ENCODE measurements around the gene SYT6.
"Not testable (repeated sequence)": the region's sequence is repeated elsewhere in the genome, so short reads cannot be mapped to it uniquely, and the experiment has no call there.

Gene SYT6

DNA sequence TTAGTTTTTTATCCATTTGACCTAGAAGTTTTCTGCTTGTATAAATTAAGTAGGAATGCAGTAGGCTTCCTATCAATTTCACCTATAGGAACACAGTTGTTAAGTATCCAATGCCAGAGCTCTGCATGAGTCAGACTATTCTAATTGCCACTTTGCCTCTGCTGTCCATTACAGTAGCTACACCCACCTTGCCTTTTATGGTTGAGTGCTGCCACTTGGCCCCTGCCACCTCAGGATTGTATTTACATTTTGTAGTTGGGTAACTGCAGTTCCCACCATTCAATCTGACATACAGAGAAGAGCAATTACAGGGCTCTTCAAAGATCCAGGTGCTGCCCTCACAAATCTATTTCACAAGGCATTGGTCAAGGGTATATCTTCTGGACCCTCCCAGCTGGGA is 83.9 kb downstream of the SYT6 start:
- not testable (repeated sequence) for DNase-seq (ENCODE audit: low read depth)

DNA sequence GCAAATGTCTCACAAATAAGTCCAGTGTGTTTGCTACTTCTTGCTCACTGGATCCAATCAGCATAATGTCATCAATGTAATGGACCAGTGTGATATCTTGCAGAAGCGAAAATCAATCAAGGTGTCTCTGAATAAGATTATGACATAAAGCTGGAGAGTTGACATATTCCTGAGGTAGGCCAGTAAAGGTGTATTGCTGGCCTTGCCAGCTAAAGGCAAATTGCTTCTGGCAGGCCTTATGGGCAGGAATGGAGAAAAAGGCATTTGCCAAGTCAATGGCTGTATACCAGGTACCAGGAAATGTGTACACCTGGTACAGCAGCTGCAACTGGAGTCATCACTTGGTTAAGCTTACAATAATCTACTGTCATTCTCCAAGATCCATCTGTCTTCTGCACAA is 85.0 kb downstream of the SYT6 start:
- DNase-seq (ENCODE audit: low read depth), result not testable (repeated sequence)

DNA sequence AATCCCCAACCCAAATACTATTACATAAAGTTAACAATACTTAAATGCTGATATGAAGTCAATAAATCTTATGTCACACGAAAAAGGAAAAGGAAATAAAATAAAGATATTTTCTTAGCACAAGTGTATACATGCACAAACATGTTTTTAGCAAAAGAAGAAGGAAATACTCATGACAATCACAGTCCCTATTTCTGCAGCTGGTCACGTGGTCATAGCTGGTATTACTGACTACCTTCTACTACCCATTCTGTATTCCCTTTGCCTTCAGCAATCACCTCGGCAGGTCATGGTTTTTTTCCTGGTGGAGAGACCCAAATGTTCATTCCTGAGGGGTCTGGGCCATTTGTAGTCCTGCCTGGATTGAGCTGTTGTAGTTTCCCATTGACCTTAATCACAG is 88.0 kb downstream of the SYT6 start:
- DNase-seq (ENCODE audit: low read depth), result not testable (repeated sequence)

DNA sequence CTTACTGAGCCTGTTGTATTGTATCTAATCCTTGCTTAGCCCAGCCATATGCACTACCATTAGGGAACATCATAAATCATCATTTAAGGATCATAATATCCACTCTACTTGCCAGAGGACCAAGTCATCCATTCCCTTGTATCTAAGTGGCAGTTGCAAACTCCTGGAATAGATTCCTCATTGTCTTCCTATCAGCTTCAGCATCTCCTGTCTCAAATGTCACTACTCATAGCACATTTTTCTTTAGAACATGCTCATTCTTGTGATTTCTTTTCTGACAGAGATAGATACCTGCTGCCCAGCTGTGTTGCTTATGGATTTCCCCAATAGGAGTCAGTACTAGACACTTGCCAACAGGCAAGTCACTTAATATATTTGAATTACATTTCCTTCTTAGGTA is 90.1 kb downstream of the SYT6 start:
- DNase-seq (ENCODE audit: low read depth), result no peak

DNA sequence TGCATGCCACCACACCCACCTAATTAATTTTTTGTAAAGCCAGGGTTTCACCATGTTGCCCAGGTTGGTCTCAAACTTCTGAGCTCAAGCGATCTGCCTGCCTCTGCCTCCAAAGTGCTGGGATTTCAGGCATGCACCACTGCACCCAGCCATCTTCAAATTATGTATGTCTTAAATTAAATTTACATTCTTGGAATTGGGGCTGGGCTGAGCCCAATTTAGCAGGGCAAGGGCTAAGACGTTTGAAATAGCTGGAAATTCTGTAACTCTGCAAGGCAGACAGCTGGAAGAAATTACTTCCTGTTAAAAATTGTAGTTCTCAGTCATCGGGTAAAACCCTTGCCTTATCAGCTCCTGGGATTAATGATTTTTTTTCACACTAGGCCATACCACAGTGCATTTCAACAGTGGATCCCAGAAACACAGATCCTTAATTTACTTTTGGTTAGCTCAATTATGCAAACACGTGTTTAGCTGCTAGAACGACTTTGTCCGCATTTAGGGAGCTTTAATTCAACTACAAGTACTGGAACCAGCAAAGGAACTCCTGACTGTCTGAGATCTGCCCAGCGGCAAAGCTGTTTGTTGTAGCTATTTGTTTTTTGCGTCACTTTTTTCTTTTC is 91.1 kb downstream of the SYT6 start:
- no peak for DNase-seq (ENCODE audit: low read depth)

DNA sequence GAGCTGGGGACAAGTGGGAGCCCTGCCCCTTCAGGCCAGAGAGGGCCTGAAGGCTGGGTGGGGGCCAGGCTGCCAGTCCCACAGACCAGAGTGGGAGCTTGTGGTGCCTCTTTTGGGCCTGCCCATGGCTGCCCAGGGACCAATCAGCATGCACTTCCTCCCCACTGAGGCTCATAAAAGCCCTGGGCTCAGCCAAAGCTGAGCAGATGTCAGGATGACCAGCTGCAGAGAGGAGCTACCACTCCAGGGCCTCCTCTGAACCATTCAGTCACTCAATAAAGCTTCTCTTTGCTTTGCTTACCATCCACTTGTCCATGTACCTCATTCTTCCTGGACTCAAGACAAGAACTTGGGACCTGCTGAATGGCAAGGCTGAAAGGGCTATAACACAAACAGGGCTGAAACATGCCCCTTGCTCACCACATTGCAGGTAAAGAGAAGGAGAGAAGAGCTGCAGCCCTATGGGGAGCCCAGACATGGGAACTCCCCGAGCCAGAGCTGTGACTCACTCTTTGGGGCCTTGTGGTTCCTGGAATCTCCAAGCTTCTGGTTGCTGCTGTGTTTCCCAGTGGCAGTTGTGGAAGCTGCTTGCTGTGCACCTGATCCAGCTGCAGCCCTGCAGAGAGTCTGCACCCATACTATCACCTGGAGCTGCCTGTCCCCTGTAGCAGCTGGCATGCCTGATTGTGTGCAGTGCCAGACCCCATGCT is 92.4 kb downstream of the SYT6 start:
- no peak for DNase-seq (ENCODE audit: low read depth)

DNA sequence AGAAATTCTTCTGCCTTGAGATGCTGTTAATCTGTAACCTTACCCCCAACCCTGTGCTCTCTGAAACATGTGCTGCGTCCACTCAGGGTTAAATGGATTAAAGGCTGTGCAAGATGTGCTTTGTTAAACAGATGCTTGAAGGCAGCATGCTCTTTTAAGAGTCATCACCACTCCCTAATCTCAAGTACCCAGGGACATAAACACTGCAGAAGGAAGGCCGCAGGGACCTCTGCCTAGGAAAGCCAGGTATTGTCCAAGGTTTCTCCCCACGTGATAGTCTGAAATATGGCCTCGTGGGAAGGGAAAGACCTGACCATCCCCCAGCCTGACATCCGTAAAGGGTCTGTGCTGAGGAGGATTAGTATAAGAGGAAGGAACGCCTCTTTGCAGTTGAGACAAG is 95.4 kb downstream of the SYT6 start:
- DNase-seq (ENCODE audit: low read depth), result not testable (repeated sequence)

DNA sequence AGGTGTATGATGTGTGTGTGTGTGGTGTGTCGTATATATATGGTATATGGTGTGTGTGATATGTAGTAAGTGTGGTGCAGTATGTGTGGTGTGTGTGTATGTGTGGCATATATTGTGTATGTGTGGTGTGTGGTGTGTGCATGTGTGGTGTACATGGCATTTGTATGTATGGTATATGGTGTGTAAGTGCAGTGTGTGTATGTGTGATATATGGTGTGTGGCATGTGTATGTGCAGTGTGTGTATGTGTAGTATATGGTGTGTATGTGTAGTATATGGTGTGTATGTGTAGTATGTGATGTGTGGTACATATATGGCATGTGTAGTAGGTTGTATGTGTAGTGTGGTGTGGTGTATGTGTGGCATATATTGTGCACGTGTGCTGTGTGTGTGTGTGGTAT is 99.5 kb downstream of the SYT6 start:
- no peak for DNase-seq (ENCODE audit: low read depth)

DNA sequence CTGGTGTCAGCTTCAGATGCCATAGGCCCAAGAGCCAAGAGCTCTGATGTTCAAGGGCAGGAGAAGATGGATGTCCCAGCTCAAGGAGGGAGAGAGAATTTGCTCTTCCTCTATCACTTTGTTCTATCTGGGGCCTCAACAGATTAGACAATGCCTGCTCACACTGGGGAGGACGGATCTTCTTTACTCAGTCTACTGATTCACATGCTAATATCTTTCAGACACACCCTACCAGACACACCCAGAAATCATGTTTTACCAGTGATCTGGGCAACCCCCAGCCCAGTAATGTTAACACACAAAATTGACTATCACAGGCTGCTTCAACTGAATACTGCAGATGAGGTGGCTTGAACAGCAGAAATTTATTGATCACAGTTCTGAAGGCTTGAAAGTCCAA is 105.4 kb downstream of the SYT6 start:
- no peak for DNase-seq (ENCODE audit: low read depth)

DNA sequence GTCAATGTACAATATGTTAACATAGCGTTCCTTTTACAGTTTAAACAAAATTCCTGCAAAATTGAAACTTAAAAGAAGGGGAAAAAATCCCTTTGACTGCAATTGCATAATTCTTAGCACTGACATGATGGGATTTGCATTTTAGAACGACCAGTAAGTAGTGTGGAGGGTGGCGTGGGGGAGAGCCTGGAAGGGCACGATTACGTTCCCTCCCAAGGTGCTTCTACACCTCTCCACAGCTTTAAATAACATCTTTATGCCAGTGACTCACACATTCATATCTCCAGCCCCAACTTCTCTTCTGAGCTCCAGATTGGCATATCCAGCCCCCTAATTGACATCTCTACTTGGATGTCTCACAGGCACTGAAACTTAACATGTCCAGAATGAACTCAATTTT is 110.1 kb downstream of the SYT6 start:
- no peak for DNase-seq (ENCODE audit: low read depth)

DNA sequence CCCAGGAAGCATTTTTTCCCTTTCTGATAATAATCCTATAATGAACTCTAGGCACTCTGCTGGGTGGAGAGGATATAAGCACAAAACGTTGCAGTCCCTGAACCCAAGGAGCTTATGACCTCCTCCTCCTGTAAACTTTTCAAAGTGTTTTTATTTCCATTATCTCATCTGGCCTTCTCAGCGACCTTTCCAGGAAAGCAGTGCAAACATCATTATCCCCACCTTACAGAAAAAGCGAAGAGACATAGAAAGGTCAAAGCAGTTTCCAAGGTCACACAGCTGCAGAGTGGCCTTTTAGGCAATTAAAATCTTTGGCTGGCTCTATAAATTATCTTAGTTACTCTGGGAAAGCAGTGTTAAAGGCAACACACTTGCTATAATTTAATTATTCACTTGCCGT is 110.6 kb downstream of the SYT6 start:
- no peak for DNase-seq (ENCODE audit: low read depth)

DNA sequence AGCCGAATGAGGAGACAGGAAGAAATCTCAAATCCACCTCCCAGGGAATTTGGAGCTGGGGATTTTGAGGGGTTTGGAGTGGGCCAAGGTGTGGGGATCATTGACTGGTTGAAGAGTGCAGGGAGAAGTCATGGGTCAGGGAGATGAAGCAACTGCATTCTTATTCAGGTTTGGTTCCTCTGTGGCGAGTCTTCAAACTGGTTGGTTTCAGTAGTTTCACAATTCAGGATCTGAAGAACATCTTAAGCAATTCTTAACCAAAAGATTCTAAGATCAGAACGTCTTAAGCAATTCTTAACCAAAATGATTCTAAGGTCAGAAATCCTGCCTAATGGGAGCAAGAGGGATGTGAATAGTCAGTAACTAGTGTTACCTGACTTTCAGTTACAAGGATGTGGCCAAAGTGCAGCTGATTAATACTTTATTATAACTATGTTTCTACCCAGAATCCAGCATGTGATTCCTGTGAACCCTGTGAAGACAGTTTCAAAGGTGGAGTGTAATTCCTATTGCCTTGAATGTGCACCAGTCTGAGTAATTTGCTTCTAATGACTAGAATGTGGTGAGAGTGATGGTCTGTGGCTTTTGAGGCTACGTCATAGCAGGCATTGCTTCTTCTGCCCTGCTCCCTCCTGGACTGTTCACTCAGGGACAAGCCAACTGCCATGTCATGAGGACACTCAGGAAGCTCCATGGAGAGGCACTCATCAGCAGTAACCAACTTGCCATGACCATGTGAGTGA is 113.2 kb downstream of the SYT6 start:
- DNase-seq (ENCODE audit: low read depth), result no peak

Measured in T-helper 22 cell (primary cell).